Hypothalamus (tissue), 51 donors: ENCODE results near the gene SNRPA.

Experiments used
- DNase-seq, 51 donors: peaks; one replicate each; lab custom pipeline; 2025; lab: John Stamatoyannopoulos, UW

The SNRPA gene

DNA sequence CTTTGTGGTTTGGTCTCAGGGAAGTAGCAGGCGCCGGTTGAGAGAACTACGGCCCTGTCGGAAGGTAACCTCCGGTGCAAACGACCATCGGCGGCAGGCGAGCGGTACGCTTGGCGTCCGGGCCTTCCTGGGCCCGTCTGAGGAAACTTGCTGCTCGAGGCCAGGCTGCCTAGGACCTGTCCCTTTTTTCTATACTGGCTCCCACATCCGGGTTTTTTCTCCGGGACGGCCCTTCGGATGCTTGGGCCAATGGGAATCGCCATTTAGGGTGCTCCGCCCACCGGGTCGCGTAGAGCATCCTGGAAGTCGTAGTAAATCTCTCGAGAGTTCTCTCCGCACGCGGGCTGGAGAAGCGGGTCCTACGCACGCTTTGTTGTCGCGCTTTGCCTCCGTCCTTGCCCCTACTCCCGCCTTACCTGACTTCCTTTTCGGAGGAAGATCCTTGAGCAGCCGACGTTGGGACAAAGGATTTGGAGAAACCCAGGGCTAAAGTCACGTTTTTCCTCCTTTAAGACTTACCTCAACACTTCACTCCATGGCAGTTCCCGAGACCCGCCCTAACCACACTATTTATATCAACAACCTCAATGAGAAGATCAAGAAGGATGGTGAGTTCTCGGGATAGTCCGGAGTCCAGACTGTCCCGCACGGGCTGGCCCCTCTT lies at the start of gene SNRPA:
Gene SNRPA, plus strand, starts transcription at position 330 of the 664 bp plus-strand sequence. Its CDS starts 206 bp downstream, at position 536.
- peak in 49 of 51 donors; percentile 89 to 100 (median 97) for DNase-seq

- DNase-seq: no peak
Observed at GRCh38 chr19:40701758-40702157, 49.2 kb upstream of the SNRPA start.

DNA sequence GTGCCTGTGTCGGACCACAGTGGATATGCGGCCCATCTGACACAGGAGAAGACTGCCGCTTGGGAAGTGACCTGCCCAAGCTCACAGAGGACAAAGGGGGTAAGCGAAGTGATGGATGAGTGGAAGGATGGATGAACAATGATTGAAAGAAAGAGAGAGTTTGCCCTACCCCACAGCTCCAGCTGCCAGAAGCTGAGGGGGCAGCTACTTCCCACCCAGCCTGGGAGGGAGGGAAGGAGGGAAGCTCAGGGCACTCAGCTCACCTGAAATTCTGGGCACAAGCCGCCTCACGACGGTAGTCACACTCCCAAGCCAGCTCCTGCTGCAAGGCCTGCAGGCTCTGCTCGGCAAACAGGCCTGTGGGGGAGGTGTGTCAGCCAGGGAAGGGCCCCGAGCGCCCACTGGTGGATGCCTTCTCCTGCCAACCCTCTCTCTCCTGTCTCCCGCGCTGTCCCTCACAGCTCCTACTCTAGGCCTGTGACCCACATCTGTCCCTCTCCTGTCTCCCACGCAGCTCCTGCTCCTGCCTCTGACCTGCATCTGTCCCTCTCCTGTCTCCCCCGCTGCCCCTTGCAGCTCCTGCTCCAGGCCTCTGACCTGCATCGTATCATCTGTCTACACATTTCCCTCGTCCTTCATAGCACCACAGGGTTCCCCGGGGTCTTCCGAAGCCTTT lies 48.5 kb upstream of the SNRPA start:
- DNase-seq: peak in 4 of 51 donors; percentile 11 to 48 (median 14)

- peak in 1 of 51 donors; percentile 48 for DNase-seq
Observed at GRCh38 chr19:40703029-40703755, 47.8 kb upstream of the SNRPA start.

DNA sequence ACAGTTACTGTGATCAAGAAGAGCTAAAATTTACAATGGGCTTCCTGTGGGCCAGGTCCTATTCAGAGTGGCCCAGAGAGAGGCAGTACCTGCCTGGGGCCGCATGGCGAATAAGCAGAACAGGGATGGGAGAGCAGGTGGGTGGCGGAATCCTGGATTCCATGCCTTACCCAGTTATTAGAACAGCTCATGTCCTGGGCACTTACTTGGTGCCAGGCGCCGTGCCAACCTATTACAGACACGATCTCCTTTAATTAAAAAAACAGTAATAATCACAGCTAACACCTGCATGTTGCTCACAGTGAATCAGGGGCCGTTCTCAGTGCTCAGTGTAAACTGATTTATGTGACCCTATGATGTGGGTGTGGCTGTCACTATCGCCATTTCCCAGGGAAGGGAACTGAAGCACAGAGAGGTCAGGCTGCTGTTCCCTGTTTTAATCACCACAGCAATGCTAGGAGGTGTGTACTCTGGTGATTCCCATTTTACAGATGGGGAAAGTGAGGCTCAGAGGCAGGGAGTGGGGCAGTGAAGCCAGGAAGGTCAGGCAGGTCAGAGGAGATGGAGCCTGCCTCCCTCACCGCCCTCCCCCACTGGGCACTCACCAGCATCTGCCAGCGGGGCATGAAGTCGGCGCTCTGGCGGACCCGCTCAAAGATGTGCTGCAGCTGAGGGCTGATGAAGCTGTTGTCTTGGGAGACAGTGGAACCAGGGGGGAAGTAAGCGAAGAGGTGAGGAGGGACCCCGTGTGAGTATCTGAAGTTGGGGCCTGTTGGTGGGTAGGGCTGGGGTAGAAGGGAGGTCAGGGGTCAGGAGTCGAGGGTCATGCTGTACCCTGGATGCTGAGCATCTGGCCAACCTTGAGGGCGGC lies 46.3 kb upstream of the SNRPA start:
- DNase-seq: no peak

GRCh38 chr19:40705362-40705651 lies 45.7 kb upstream of the SNRPA start:
- DNase-seq: no peak

- no peak for DNase-seq
Observed at GRCh38 chr19:40705950-40706619, 44.9 kb upstream of the SNRPA start.

GRCh38 chr19:40707615-40708014 lies 43.4 kb upstream of the SNRPA start:
- no peak for DNase-seq

DNA sequence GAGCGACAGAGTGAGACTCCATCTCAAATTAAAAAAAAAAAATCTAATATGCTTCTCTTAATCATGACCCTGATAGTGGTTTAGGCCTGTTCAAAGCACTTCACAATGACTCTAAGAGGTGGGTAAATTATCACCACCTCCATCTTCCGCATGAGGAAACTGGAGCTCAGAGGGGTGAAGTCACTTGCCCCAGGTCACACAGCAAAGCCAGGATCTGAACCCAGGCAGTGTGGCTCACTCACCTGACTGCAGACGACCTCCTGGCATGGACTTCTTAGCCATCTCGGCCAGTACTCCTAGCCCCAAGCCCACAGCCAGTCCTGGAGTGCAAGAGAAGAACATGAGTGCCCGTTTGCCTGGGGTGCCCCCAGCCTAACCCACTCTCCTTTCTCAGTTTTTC lies 41.2 kb upstream of the SNRPA start:
- no peak for DNase-seq

DNA sequence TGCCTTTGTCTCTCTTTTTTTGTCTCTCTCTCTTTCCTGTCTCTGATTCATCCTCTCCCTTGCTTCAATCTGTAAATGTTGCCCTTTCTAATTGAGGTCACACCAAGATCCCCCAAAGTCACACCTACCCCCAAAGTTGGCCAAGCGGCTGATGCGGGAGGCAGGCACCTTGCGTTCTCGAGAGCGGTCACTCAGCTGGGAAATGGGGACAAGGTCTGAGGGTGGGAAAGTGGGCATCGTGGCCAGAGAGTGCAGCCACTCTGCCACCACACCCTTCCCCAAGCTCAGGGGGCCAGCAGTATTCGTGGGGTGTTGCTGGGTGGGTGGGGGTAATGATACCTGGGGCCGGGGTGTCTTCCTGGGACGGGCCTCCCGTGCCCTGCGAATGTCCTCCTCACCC lies 37.1 kb upstream of the SNRPA start:
- DNase-seq: no peak

GRCh38 chr19:40714441-40715299 lies 36.3 kb upstream of the SNRPA start:
- DNase-seq: peak; percentile 39 to 98 (median 92)

DNA sequence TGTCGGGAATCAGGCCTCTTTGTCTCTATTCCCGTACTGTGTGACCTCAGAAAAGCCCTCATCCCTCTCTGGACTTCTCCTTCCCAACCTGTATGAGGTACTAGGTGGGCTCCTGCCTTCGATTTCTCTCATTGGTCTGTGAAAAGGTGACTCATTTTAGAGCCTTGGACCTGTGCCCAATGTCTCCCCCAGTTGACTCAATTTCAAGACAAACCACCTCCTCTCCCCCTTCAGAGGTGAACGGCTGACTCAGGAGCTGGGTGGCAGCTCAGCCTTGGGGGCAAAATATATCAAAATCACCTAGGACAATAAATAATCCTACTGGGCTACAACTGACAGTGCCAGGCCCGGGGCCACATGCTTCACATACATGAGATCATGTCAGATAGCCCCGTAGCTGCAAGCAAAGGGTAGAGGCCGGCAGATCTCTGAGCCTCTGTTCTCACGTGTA lies 34.9 kb upstream of the SNRPA start:
- peak in 4 of 51 donors; percentile 35 to 84 (median 48) for DNase-seq

DNA sequence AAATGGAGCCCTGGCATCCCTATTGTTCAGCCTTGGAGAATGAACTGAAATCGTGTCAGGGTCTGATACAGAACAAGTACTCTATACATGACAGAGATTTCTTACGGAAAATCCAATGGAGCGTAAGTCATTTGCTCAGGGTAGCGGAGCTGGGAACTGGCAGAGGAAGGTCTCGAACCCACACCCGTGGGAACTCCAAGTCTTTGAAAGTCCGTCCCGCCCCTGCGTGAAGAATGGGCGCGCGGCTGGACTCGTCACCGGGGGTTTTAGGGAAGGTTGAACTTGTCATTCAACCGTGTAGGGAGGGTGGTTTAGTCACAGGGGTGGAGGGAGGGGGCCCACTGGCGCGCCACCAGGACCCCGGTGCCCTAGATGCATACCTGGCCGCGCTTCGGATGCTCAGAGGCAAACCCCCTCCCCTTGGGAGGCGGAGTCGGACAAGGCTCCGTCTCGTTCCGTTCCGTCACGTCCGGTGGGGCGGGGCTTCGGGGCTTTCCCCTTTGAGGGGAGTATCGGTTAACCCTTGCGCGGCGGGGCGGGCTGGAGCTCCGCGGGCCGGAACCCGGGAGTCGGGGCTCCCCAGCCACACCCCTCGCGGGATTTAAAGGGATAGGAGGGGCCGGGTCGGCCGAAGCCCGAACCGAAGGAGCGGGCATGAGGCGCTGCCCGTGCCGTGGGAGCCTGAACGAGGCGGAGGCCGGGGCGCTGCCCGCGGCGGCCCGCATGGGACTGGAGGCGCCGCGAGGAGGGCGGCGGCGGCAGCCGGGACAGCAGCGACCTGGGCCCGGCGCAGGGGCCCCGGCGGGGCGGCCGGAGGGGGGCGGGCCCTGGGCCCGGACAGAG lies 34.3 kb upstream of the SNRPA start, which contains the start of the genes COQ8B and ITPKC:
Gene COQ8B, minus strand, starts transcription at position 405 of the 843 bp plus-strand sequence. CDS start 2,254 bp downstream, outside the sequence.
Gene ITPKC, plus strand, starts transcription at position 631 of the 843 bp plus-strand sequence. Its CDS starts 24 bp downstream, at position 655.
- peak; percentile 84 to 100 (median 98) for DNase-seq

- peak in 9 of 51 donors; percentile 22 to 69 (median 50) for DNase-seq
Observed at GRCh38 chr19:40717325-40717879, 33.6 kb upstream of the SNRPA start.

- peak in 1 of 51 donors; percentile 23 for DNase-seq
Observed at GRCh38 chr19:40717880-40718773, 32.9 kb upstream of the SNRPA start.

DNA sequence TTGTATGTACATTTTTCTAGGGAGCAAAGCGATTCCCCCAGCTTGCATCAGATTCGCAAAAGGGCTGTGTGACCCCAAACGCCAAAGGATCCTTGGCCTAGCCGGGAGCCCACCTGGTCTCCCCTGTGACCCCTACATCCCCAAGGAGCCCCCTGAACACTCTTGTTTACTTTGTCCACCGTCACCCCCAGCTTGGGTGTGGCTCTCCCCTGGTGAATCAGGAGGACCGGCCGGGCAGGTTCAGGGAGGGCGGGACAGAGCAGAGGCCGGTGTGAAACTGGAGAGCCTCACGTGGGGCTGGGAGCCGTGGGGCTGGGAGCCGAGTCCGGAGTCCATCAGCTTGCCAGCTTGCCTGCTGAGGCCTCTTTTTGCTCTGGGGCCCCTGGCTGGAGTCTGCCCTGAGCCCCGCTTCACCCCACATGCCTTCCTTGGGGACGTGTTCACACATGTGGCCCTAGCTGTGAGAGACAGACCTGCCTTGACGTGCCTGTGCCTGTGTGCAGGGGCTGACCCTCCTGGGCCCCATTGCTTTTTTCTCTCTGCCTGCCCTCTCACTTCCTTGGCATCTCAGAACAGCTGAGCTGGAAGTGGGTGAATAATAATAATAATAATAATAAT lies 32.1 kb upstream of the SNRPA start:
- DNase-seq: peak in 25 of 51 donors; percentile 9 to 54 (median 19)
